Measurements from ENCODE around the gene MAGEB6.
"Not testable (repeated sequence)": the region's sequence is repeated elsewhere in the genome, so short reads cannot be mapped to it uniquely, and the experiment has no call there.

Gene MAGEB6, protein sequence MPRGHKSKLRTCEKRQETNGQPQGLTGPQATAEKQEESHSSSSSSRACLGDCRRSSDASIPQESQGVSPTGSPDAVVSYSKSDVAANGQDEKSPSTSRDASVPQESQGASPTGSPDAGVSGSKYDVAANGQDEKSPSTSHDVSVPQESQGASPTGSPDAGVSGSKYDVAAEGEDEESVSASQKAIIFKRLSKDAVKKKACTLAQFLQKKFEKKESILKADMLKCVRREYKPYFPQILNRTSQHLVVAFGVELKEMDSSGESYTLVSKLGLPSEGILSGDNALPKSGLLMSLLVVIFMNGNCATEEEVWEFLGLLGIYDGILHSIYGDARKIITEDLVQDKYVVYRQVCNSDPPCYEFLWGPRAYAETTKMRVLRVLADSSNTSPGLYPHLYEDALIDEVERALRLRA

GRCh38 chrX:26192204-26192603 is at the start of gene MAGEB6:
TSS of gene MAGEB6 (plus strand) at chrX:26192440. CDS start at chrX:26193847, 1,407 bp downstream.
- H3K9me3 ChIP-seq (ENCODE audit: control insufficient read depth, insufficient read depth, low read depth, low read length) = peaks cover 6% of the 10 kb centered on the region; the same call in 1 of the 2 replicates
- no peak within 1 kb of the TSS for H3K4me3 ChIP-seq (ENCODE audit: low read depth, low read length)
- H3K27ac ChIP-seq (ENCODE audit: low read depth, low read length) = no peak within 1 kb of the TSS
- no peaks in the 10 kb centered on the region for H3K36me3 ChIP-seq (ENCODE audit: control insufficient read depth, insufficient read depth, low read length)
- no peaks in the 10 kb centered on the region for H3K4me1 ChIP-seq (ENCODE audit: control insufficient read depth, insufficient read depth, low read length)
- no peak within 1 kb of the TSS for H3K9ac ChIP-seq (ENCODE audit: low read length)
- no peaks in the 10 kb centered on the region for H3K27me3 ChIP-seq (ENCODE audit: control insufficient read depth, insufficient read depth, low read length)

- Histone ChIP-seq H3K27me3 (ENCODE audit: control insufficient read depth, insufficient read depth, low read length) (no peaks in the 10 kb centered on the region), H3K27ac (ENCODE audit: low read depth, low read length) (no peak overlapping the region), H3K4me3 (ENCODE audit: low read depth, low read length) (no peak overlapping the region), H3K9me3 (ENCODE audit: control insufficient read depth, insufficient read depth, low read depth, low read length) (no peaks in the 10 kb centered on the region), H3K9ac (ENCODE audit: low read length) (no peak overlapping the region), H3K36me3 (ENCODE audit: control insufficient read depth, insufficient read depth, low read length) (no peaks in the 10 kb centered on the region), H3K4me1 (ENCODE audit: control insufficient read depth, insufficient read depth, low read length) (no peaks in the 10 kb centered on the region)
These were observed 46.2 kb upstream of the MAGEB6 start for GRCh38 chrX:26146024-26146423.

DNA sequence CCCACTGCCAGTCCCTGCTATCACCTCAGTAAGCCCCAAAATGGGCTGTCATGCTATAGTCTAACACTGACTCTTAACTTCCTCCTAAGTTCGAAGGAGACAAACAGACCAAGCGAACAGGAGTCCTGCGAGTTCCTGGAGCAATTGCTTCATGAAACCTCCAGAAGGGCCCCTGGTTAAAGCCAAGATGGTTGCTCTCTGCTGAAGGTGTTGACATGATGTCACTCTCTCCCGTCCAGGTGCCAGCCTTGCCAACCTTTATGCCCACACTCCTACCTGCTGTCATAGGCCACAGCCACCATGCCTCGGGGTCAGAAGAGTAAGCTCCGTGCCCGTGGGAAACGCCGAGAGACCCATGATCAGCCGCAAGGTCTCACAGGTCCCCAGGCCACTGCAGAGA is 31.9 kb upstream of the MAGEB6 start, which contains the start of gene MAGEB6B:
Gene MAGEB6B, plus strand, starts transcription at position 301 of the 400 bp plus-strand sequence. Its CDS starts 0 bp downstream, at position 301.
- Histone ChIP-seq H3K9ac (ENCODE audit: low read length) (no peak within 1 kb of the TSS), H3K9me3 (ENCODE audit: control insufficient read depth, insufficient read depth, low read depth, low read length) (peaks cover 8% of the 10 kb centered on the region), H3K27me3 (ENCODE audit: control insufficient read depth, insufficient read depth, low read length) (no peaks in the 10 kb centered on the region; the same call in 1 of the 2 replicates), H3K27ac (ENCODE audit: low read depth, low read length) (no peak within 1 kb of the TSS), H3K4me3 (ENCODE audit: low read depth, low read length) (no peak within 1 kb of the TSS), H3K36me3 (ENCODE audit: control insufficient read depth, insufficient read depth, low read length) (no peaks in the 10 kb centered on the region), H3K4me1 (ENCODE audit: control insufficient read depth, insufficient read depth, low read length) (no peaks in the 10 kb centered on the region)

- Histone ChIP-seq H3K27ac (ENCODE audit: low read depth, low read length) (no peak overlapping the region), H3K4me3 (ENCODE audit: low read depth, low read length) (no peak overlapping the region), H3K9ac (ENCODE audit: low read length) (no peak overlapping the region), H3K9me3 (ENCODE audit: control insufficient read depth, insufficient read depth, low read depth, low read length) (peaks cover 6% of the 10 kb centered on the region; the same call in 1 of the 2 replicates), H3K27me3 (ENCODE audit: control insufficient read depth, insufficient read depth, low read length) (no peaks in the 10 kb centered on the region), H3K36me3 (ENCODE audit: control insufficient read depth, insufficient read depth, low read length) (no peaks in the 10 kb centered on the region), H3K4me1 (ENCODE audit: control insufficient read depth, insufficient read depth, low read length) (no peaks in the 10 kb centered on the region)
These were observed 11.3 kb downstream of the MAGEB6 start for GRCh38 chrX:26203561-26203960.

DNA sequence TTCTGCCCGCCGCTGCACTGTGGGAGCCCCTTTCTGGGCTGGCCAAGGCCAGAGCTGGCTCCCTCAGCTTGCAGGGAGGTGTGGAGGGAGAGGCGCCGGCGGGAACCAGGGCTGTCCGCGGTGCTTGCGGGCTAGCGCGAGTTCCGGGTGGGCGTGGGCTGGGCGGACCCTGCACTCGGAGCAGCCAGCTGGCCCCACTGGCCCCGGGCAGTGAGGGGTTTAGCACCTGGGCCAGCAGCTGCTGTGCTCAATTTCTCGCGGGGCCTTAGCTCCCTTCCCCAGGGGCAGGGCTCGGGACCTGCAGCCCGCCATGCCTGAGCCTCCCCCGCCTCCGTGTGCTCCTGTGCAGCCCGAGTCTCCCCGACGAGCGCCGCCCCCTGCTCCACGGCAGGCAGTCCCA is 12.5 kb downstream of the MAGEB6 start:
- not testable (repeated sequence) for H3K36me3 ChIP-seq (ENCODE audit: control insufficient read depth, insufficient read depth, low read length); H3K4me1 ChIP-seq (ENCODE audit: control insufficient read depth, insufficient read depth, low read length); H3K27me3 ChIP-seq (ENCODE audit: control insufficient read depth, insufficient read depth, low read length); H3K27ac ChIP-seq (ENCODE audit: low read depth, low read length); H3K4me3 ChIP-seq (ENCODE audit: low read depth, low read length); H3K9ac ChIP-seq (ENCODE audit: low read length); H3K9me3 ChIP-seq (ENCODE audit: control insufficient read depth, insufficient read depth, low read depth, low read length)

DNA sequence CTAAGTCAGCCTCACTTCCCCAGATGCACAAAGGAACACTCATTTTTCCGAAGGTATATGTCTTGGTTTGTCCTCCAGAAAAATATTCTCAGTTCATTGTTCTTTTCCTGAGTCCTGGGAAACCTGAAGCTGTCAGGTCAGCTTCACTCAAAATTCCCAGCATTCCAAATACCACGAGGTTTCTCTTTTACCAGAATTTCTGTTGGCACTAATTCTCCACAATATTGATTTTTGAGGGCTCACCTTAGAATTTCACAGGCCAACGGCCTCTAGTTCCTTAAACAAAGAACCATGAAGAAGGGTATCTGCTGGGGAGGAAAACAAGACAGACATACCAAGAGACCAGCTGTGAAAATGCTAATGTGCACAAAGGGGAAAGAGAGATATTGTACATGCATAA is 15.8 kb downstream of the MAGEB6 start:
- Histone ChIP-seq H3K4me3 (ENCODE audit: low read depth, low read length) (no peak overlapping the region), H3K9me3 (ENCODE audit: control insufficient read depth, insufficient read depth, low read depth, low read length) (peaks cover 2% of the 10 kb centered on the region; the same call in 1 of the 2 replicates), H3K27me3 (ENCODE audit: control insufficient read depth, insufficient read depth, low read length) (no peaks in the 10 kb centered on the region), H3K4me1 (ENCODE audit: control insufficient read depth, insufficient read depth, low read length) (no peaks in the 10 kb centered on the region), H3K27ac (ENCODE audit: low read depth, low read length) (no peak overlapping the region), H3K36me3 (ENCODE audit: control insufficient read depth, insufficient read depth, low read length) (no peaks in the 10 kb centered on the region), H3K9ac (ENCODE audit: low read length) (no peak overlapping the region)

- Histone ChIP-seq H3K4me3 (ENCODE audit: low read depth, low read length) (no peak within 1 kb of the TSS), H3K36me3 (ENCODE audit: control insufficient read depth, insufficient read depth, low read length) (no peaks in the 10 kb centered on the region), H3K9ac (ENCODE audit: low read length) (no peak within 1 kb of the TSS), H3K27me3 (ENCODE audit: control insufficient read depth, insufficient read depth, low read length) (no peaks in the 10 kb centered on the region; the same call in 1 of the 2 replicates), H3K9me3 (ENCODE audit: control insufficient read depth, insufficient read depth, low read depth, low read length) (no peaks in the 10 kb centered on the region; the same call in 1 of the 2 replicates), H3K4me1 (ENCODE audit: control insufficient read depth, insufficient read depth, low read length) (no peaks in the 10 kb centered on the region), H3K27ac (ENCODE audit: low read depth, low read length) (no peak within 1 kb of the TSS)
These were observed 23.6 kb downstream of the MAGEB6 start, which contains the start of gene MAGEB5 for GRCh38 chrX:26215869-26216268. TSS of gene MAGEB5 (plus strand) at chrX:26216169. CDS start at chrX:26217302, 1,133 bp downstream.

DNA sequence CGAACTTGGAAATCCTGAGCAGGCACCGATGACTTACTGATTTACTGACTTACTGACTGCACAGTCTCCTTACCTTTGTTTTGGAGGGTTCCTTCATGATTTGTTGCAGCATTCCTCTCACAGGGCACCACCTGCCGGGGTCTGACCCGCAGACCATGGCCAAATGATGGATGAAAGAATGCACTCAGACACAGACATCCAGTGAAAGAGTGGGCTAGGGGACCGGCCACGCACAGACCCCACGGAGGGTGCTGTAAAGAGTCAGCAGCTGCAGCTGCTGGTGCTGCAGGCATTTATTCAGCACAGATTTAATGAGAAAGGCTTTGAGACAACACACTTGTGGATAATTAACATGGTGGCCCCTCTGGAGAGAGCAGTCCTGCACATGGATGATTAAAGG is 27.1 kb downstream of the MAGEB6 start:
- Histone ChIP-seq H3K27me3 (ENCODE audit: control insufficient read depth, insufficient read depth, low read length) (no peaks in the 10 kb centered on the region; the same call in 1 of the 2 replicates), H3K4me3 (ENCODE audit: low read depth, low read length) (no peak overlapping the region), H3K36me3 (ENCODE audit: control insufficient read depth, insufficient read depth, low read length) (no peaks in the 10 kb centered on the region)

DNA sequence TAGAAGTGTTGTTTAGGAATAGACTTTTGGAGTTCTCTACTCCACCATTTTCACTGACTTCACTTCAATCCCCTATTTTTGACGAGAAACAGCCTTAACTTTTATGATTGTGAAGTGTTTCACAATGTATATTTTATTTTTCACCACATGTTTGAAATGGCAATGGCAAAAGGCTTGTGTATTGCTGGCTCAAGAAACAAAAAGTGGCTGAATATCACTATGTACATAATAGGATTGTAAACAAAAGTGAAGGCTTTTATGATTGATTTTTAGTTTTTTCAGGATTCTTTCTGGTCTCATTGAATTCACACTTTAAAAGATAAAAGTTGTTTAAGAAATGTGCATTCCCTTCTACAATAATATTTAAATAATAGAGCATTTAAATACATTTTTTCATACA is 41.9 kb downstream of the MAGEB6 start:
- no peaks in the 10 kb centered on the region for H3K4me1 ChIP-seq (ENCODE audit: control insufficient read depth, insufficient read depth, low read length)
- no peaks in the 10 kb centered on the region for H3K36me3 ChIP-seq (ENCODE audit: control insufficient read depth, insufficient read depth, low read length)
- H3K27me3 ChIP-seq (ENCODE audit: control insufficient read depth, insufficient read depth, low read length) = no peaks in the 10 kb centered on the region
- peaks cover 43% of the 10 kb centered on the region for H3K9me3 ChIP-seq (ENCODE audit: control insufficient read depth, insufficient read depth, low read depth, low read length)
- H3K27ac ChIP-seq (ENCODE audit: low read depth, low read length) = no peak overlapping the region
- no peak overlapping the region for H3K9ac ChIP-seq (ENCODE audit: low read length)
- no peak overlapping the region for H3K4me3 ChIP-seq (ENCODE audit: low read depth, low read length)

More for the DNA sequence above, 27.1 kb downstream of the MAGEB6 start:
- H3K4me1 ChIP-seq (ENCODE audit: control insufficient read depth, insufficient read depth, low read length) = no peaks in the 10 kb centered on the region
- H3K9me3 ChIP-seq (ENCODE audit: control insufficient read depth, insufficient read depth, low read depth, low read length) = peaks cover 4% of the 10 kb centered on the region; the same call in 1 of the 2 replicates
- H3K9ac ChIP-seq (ENCODE audit: low read length) = no peak overlapping the region
- H3K27ac ChIP-seq (ENCODE audit: low read depth, low read length) = no peak overlapping the region

Measured in HUES6 (cell line).